ENCODE data around the gene TSPAN18.

GRCh38 chr11:44954051-44954906 lies 227.5 kb downstream of the TSPAN18 start:
- TF ChIP-seq, protein P1, sequence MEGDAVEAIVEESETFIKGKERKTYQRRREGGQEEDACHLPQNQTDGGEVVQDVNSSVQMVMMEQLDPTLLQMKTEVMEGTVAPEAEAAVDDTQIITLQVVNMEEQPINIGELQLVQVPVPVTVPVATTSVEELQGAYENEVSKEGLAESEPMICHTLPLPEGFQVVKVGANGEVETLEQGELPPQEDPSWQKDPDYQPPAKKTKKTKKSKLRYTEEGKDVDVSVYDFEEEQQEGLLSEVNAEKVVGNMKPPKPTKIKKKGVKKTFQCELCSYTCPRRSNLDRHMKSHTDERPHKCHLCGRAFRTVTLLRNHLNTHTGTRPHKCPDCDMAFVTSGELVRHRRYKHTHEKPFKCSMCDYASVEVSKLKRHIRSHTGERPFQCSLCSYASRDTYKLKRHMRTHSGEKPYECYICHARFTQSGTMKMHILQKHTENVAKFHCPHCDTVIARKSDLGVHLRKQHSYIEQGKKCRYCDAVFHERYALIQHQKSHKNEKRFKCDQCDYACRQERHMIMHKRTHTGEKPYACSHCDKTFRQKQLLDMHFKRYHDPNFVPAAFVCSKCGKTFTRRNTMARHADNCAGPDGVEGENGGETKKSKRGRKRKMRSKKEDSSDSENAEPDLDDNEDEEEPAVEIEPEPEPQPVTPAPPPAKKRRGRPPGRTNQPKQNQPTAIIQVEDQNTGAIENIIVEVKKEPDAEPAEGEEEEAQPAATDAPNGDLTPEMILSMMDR (conservative IDR thresholded peaks at IDR 0.05; ENCODE audit: low read depth, low read length): no peak
- TF ChIP-seq, protein P2, sequence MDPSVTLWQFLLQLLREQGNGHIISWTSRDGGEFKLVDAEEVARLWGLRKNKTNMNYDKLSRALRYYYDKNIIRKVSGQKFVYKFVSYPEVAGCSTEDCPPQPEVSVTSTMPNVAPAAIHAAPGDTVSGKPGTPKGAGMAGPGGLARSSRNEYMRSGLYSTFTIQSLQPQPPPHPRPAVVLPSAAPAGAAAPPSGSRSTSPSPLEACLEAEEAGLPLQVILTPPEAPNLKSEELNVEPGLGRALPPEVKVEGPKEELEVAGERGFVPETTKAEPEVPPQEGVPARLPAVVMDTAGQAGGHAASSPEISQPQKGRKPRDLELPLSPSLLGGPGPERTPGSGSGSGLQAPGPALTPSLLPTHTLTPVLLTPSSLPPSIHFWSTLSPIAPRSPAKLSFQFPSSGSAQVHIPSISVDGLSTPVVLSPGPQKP (IDR thresholded peaks at IDR 0.05; ENCODE audit: borderline replicate concordance, low read depth, low read length): no peak
- no peak for TF ChIP-seq POLR2A (IDR thresholded peaks at IDR 0.05; ENCODE audit: low read depth, low read length)
- no peak for TF ChIP-seq RFX5 (IDR thresholded peaks at IDR 0.05; ENCODE audit: low read depth, low read length)
- no peak for TF ChIP-seq RAD21 (IDR thresholded peaks at IDR 0.05; ENCODE audit: low read length)
- TF ChIP-seq CHD1 (IDR thresholded peaks at IDR 0.05; ENCODE audit: low read depth, low read length): no peak
- no peak for TF ChIP-seq USF2 (IDR thresholded peaks at IDR 0.05; ENCODE audit: low read depth, low read length)
- no peak for TF ChIP-seq RCOR1 (IDR thresholded peaks at IDR 0.05; ENCODE audit: insufficient replicate concordance, low read length)

Data from IMR-90 (cell line).